DND-41 (cell line): ENCODE data around the gene ARHGAP27.

ENCODE experiments used
- ATAC-seq: fragments of 200-7000 bp; cut with Tn5 transposase; 3 replicates; pipeline ENCODE4 v1.9.1; 2021; ENCODE audit warnings: low read depth; ENCODE audit not compliant: insufficient read depth
- DNase-seq: peaks from one replicate; pipeline ENCODE4 v3.0.0-alpha.2; 2020
- H2AFZ ChIP-seq: 2 replicates; pipeline ENCODE4 v1.6.0; 2012; ENCODE audit warnings: low read depth, low read length
- H3K27ac ChIP-seq: 2 replicates; pipeline ENCODE4 v1.5.1; 2012; ENCODE audit warnings: low read length, inconsistent platforms
- H3K27me3 ChIP-seq: fragments of 200-600 bp; sonication (generic); 2 replicates; pipeline ENCODE4 v1.6.0; 2012; ENCODE audit warnings: low read length, mild to moderate bottlenecking, inconsistent platforms; ENCODE audit not compliant: insufficient read depth, poor library complexity
- H3K36me3 ChIP-seq: 2 replicates; pipeline ENCODE4 v1.5.1; 2012; ENCODE audit warnings: low read length, inconsistent platforms; ENCODE audit not compliant: insufficient read depth
- H3K4me1 ChIP-seq: 2 replicates; pipeline ENCODE4 v1.5.1; 2012; ENCODE audit warnings: mild to moderate bottlenecking, low read length; ENCODE audit not compliant: insufficient read depth
- H3K4me2 ChIP-seq: 2 replicates; pipeline ENCODE4 v1.6.0; 2012; ENCODE audit warnings: mild to moderate bottlenecking, moderate library complexity, low read length, inconsistent platforms; ENCODE audit not compliant: insufficient read depth
- H3K4me3 ChIP-seq, 2 experiments: fragments of 200-600 bp in 1 of 2; shearing (Covaris generic) in 1 of 2; 2 replicates each; pipeline ENCODE4 v1.5.1; 2012 to 2016; ENCODE audit warnings: inconsistent platforms in 2 of 2, low read length in 2 of 2, mild to moderate bottlenecking in 2 of 2, low read depth in 1 of 2, moderate library complexity in 1 of 2
- H3K79me2 ChIP-seq: 2 replicates; pipeline ENCODE4 v1.6.0; 2012; ENCODE audit warnings: low read length, inconsistent platforms; ENCODE audit not compliant: insufficient read depth
- H3K9ac ChIP-seq: 2 replicates; pipeline ENCODE4 v1.6.0; 2012; ENCODE audit warnings: low read depth, mild to moderate bottlenecking, inconsistent platforms, low read length, moderate library complexity
- H3K9me3 ChIP-seq: 2 replicates; pipeline ENCODE4 v1.5.1; 2012; ENCODE audit warnings: low read length, moderate library complexity, mild to moderate bottlenecking, inconsistent platforms; ENCODE audit not compliant: insufficient read depth, severe bottlenecking
- H4K20me1 ChIP-seq: 2 replicates; pipeline ENCODE4 v1.6.0; 2012; ENCODE audit warnings: low read length; ENCODE audit not compliant: insufficient read depth
- EZH2 ChIP-seq: IDR thresholded peaks from 3 replicates; pipeline ENCODE4 v1.6.1; 2012; ENCODE audit warnings: borderline replicate concordance, low read depth, mild to moderate bottlenecking, moderate library complexity, low read length, inconsistent platforms; ENCODE audit not compliant: severe bottlenecking
- TF ChIP-seq, protein P1 (sequence below): IDR thresholded peaks from 2 replicates; pipeline ENCODE4 v1.5.1; 2012; ENCODE audit warnings: borderline replicate concordance, low read length, moderate library complexity, mild to moderate bottlenecking; ENCODE audit not compliant: poor library complexity, severe bottlenecking; ENCODE audit errors: extremely low read depth

ARHGAP27 gene

DNA sequence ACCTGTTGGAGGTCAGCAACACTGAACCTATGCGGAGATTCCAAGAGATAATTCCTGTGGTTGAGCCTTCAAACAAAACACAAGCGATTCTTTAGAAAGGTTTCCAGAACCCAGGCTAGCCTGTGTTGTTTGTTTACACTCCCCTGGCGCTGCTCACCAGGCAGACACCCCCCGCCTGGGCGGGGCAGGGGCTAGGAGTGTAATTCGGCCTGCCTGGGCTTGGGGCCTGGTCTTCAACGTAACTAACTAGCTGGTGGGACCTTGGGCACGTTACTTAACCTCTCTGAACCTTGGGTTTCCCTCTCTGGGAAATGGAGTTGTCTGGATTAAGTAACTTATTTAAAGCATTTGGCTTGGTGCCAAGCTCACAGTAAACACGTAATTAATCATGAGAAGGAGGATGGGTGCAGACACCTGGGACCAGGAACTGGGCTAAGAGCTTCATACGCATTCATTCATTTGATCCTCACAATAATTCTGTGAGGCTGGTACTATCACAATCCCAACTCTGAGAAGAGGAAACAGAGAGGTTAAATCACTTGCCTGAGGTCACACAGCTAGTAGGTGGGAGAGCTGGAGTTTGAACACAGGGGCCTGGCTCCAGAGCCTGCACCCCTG is 7.6 kb upstream of the ARHGAP27 start:
- H3K4me1 ChIP-seq, result no peaks in the 10 kb centered on the region
- no peak overlapping the region for H2AFZ ChIP-seq
- peaks cover 31% of the 10 kb centered on the region for H3K36me3 ChIP-seq
- H3K79me2 ChIP-seq, result no peaks in the 10 kb centered on the region
- no peaks in the 10 kb centered on the region for H3K9me3 ChIP-seq
- no peak overlapping the region for H3K4me2 ChIP-seq
- H3K9ac ChIP-seq, result no peak overlapping the region
- no peak overlapping the region for H3K4me3 ChIP-seq
- no peak overlapping the region for H3K27ac ChIP-seq
- no peaks in the 10 kb centered on the region for H4K20me1 ChIP-seq
- no peak for TF ChIP-seq EZH2
- TF ChIP-seq, protein P1, sequence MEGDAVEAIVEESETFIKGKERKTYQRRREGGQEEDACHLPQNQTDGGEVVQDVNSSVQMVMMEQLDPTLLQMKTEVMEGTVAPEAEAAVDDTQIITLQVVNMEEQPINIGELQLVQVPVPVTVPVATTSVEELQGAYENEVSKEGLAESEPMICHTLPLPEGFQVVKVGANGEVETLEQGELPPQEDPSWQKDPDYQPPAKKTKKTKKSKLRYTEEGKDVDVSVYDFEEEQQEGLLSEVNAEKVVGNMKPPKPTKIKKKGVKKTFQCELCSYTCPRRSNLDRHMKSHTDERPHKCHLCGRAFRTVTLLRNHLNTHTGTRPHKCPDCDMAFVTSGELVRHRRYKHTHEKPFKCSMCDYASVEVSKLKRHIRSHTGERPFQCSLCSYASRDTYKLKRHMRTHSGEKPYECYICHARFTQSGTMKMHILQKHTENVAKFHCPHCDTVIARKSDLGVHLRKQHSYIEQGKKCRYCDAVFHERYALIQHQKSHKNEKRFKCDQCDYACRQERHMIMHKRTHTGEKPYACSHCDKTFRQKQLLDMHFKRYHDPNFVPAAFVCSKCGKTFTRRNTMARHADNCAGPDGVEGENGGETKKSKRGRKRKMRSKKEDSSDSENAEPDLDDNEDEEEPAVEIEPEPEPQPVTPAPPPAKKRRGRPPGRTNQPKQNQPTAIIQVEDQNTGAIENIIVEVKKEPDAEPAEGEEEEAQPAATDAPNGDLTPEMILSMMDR, result no peak
- ATAC-seq, result no peak
- DNase-seq, result no peak
- H3K27me3 ChIP-seq, result no peaks in the 10 kb centered on the region

DNA sequence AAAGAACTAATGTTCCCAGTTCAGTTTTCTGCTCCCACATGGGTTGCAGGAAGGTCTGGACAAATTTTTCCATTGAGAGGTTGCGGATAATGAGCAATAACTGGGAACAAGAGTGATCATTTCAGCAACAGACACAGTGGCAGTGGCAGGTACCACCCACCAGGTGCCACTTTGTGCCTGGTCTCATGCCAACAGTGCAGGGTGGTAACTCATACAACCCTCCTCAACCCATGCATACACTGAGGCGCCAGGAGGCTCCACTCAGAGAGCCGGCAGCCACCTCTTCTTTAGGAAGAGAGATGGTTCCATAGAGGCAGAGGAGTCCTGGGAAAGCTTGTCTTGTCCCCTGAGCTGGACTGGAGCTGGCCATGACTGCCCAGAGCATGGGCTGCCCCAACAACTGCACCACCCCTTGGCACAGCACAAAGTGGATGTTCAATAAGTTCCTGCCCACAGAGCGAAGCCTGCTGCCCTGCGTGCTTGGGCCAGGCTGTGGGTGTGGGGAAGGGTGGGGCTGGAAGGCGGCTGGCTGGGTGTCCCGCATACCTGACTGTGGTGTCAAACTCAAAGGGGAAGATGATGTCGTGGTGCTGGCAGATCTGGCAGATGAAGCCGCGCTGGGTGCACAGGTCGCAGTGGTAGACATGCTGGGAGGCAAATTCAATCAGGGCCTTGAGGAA is 6.4 kb upstream of the ARHGAP27 start:
- H3K4me1 ChIP-seq, result no peaks in the 10 kb centered on the region
- DNase-seq, result no peak
- no peak overlapping the region for H3K4me2 ChIP-seq
- H4K20me1 ChIP-seq, result no peaks in the 10 kb centered on the region
- H3K79me2 ChIP-seq, result no peaks in the 10 kb centered on the region
- H3K27ac ChIP-seq, result no peak overlapping the region
- H2AFZ ChIP-seq, result no peak overlapping the region
- no peak for TF ChIP-seq EZH2
- TF ChIP-seq, protein P1, result no peak
- no peaks in the 10 kb centered on the region for H3K27me3 ChIP-seq
- no peaks in the 10 kb centered on the region for H3K9me3 ChIP-seq
- H3K9ac ChIP-seq, result no peak overlapping the region
- no peak overlapping the region for H3K4me3 ChIP-seq
- ATAC-seq, result no peak
- H3K36me3 ChIP-seq, result peaks cover 27% of the 10 kb centered on the region

DNA sequence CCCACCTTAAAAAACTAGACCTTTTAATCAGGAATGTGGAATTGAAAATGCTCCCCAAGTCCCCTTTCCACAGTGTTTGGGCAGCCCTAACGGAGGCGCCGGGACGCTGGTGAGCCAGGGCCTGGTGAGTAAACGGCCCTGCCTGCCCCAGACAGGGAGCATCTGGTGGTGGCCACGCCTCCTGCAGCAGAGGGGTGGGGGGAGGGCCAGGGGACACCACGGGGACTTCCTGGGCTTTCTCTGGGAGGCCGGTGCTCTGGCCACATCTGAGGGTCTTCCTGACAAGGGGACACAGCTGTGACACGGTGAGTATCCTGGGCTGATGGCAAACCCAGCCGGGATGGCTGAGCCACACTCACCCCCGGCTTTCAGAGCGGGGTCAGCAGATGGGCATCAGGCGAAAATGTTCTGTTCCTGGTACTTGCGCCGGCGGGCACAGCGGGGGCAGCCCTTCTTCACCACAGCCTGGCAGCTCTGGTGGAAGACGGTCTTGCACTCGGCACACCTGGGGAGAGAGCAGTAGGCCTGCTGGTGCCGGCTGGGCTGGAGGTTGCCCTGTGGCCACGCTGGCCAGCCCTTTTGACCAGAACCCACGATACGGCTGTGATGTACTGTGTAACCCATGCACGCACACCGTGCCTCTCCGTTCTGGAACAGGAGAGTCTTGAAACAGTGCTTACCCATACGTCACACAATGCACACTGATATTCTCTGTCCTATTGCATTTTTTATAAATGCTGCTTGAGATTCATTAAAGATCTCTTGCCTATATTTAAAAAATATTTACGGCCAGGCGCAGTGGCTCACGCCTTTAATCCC is 5.0 kb upstream of the ARHGAP27 start:
- TF ChIP-seq EZH2, result no peak
- TF ChIP-seq, protein P1, result no peak
- no peak overlapping the region for H2AFZ ChIP-seq
- H3K79me2 ChIP-seq, result no peaks in the 10 kb centered on the region
- ATAC-seq, result no peak
- H3K36me3 ChIP-seq, result peaks cover 27% of the 10 kb centered on the region
- no peaks in the 10 kb centered on the region for H3K4me1 ChIP-seq
- H3K27ac ChIP-seq, result no peak overlapping the region
- H3K9ac ChIP-seq, result no peak overlapping the region
- no peaks in the 10 kb centered on the region for H3K27me3 ChIP-seq
- no peaks in the 10 kb centered on the region for H3K9me3 ChIP-seq
- H4K20me1 ChIP-seq, result no peaks in the 10 kb centered on the region
- H3K4me3 ChIP-seq, result no peak overlapping the region
- no peak for DNase-seq
- H3K4me2 ChIP-seq, result no peak overlapping the region
